Peyer's patch (tissue), 4 donors: ENCODE results near the gene KRT83. TPM values are rescaled to one million over a fixed set of nuclear protein-coding genes. Genes with fewer than 3 reads are reported as not detected.

Experiments
- DNase-seq, 3 donors: peaks; one replicate each; pipeline ENCODE4 v3.0.0-alpha.2; 2017 to 2019
- H3K27ac ChIP-seq, 4 donors: fragments of 200-600 bp; sonication (generic); one replicate each; pipeline ENCODE4 v1.5.1; 2016 to 2019
- H3K27me3 ChIP-seq, 2 donors: fragments of 200-600 bp; sonication (generic); one replicate each; pipeline ENCODE4 v1.5.1; 2019
- H3K36me3 ChIP-seq, 3 donors: fragments of 200-600 bp; sonication (generic); one replicate each; pipeline ENCODE4 v1.5.1; 2016 to 2019
- H3K4me1 ChIP-seq, 4 donors: fragments of 200-600 bp; sonication (generic); one replicate each; pipeline ENCODE4 v1.5.1; 2016 to 2019
- H3K4me3 ChIP-seq, 4 donors: fragments of 200-600 bp; sonication (generic); 1 replicate in 3 of 4; 2 replicates in 1 of 4; pipeline ENCODE4 v1.5.1; 2016 to 2019; ENCODE audit warnings: mild to moderate bottlenecking in 1 of 4
- H3K9me3 ChIP-seq, 4 donors: fragments of 200-600 bp; sonication (generic); one replicate each; pipeline ENCODE4 v1.5.1; 2016 to 2019; ENCODE audit warnings: mild to moderate bottlenecking in 1 of 4
- CTCF ChIP-seq, 6 experiments: fragments of 450-650 bp in 4 of 6; fragments of 200-600 bp in 2 of 6; sonication (generic) in 1 of 6; IDR thresholded peaks; one replicate each; pipeline ENCODE4 v1.5.1; 2017 to 2019; ENCODE audit warnings: antibody characterized with exemption in 6 of 6, mild to moderate bottlenecking in 3 of 6, moderate library complexity in 1 of 6
- POLR2A ChIP-seq, 2 donors: fragments of 450-650 bp; IDR thresholded peaks; one replicate each; pipeline ENCODE4 v1.5.1; 2017; ENCODE audit warnings: antibody characterized with exemption in 2 of 2, mild to moderate bottlenecking in 2 of 2, moderate library complexity in 2 of 2
- total RNA-seq, 4 donors: library from RNA; depleted of rRNA; stranded (reverse); fragments of >200 nt; gene quantifications; one replicate each; pipeline ENCODE4 v1.1.0, GENCODE V29; 2016

Gene KRT83
- total RNA-seq, 4 donors from 2014 or later: not detected

GRCh38 chr12:52279422-52280318, 41.5 kb downstream of the KRT83 start:
- TF ChIP-seq POLR2A (IDR thresholded peaks at IDR 0.05) (no peak), CTCF (IDR thresholded peaks at IDR 0.05) (no peak)
- Histone ChIP-seq H3K27me3 (no peaks in the 10 kb centered on the region), H3K4me3 (no peak overlapping the region), H3K9me3 (no peaks in the 10 kb centered on the region), H3K4me1 (peaks cover 0 to 16% (median 0%) of the 10 kb centered on the region in 4 donors), H3K27ac (peak overlapping the region in 1 of 4 donors; percentile 68), H3K36me3 (no peaks in the 10 kb centered on the region)
- peak in 1 of 3 donors; percentile 34 for DNase-seq

GRCh38 chr12:52278575-52279421, 42.4 kb downstream of the KRT83 start:
- peak overlapping the region in 1 of 4 donors; percentile 23 for H3K4me3 ChIP-seq
- no peaks in the 10 kb centered on the region for H3K9me3 ChIP-seq
- H3K36me3 ChIP-seq: no peaks in the 10 kb centered on the region
- DNase-seq: peak; percentile 34 to 85 (median 80)
- TF ChIP-seq POLR2A (IDR thresholded peaks at IDR 0.05): no peak
- peak; percentile 66 to 92 (median 87) for TF ChIP-seq CTCF (IDR thresholded peaks at IDR 0.05)
- no peaks in the 10 kb centered on the region for H3K27me3 ChIP-seq
- peaks cover 0 to 16% (median 0%) of the 10 kb centered on the region in 4 donors for H3K4me1 ChIP-seq
- H3K27ac ChIP-seq: peak overlapping the region in 1 of 4 donors; percentile 68

GRCh38 chr12:52277486-52278245, 43.5 kb downstream of the KRT83 start:
- H3K27ac ChIP-seq: no peak overlapping the region
- H3K4me3 ChIP-seq: no peak overlapping the region
- peak in 1 of 3 donors; percentile 34 for DNase-seq
- peaks cover 0 to 16% (median 0%) of the 10 kb centered on the region in 4 donors for H3K4me1 ChIP-seq
- no peaks in the 10 kb centered on the region for H3K27me3 ChIP-seq
- no peaks in the 10 kb centered on the region for H3K9me3 ChIP-seq
- TF ChIP-seq POLR2A (IDR thresholded peaks at IDR 0.05) (no peak), CTCF (IDR thresholded peaks at IDR 0.05) (no peak)
- H3K36me3 ChIP-seq: no peaks in the 10 kb centered on the region

GRCh38 chr12:52275686-52276085, 45.5 kb downstream of the KRT83 start:
- Histone ChIP-seq H3K4me3 (no peak overlapping the region), H3K4me1 (peaks cover 0 to 15% (median 0%) of the 10 kb centered on the region in 4 donors), H3K27me3 (no peaks in the 10 kb centered on the region), H3K27ac (no peak overlapping the region), H3K36me3 (no peaks in the 10 kb centered on the region), H3K9me3 (no peaks in the 10 kb centered on the region)
- TF ChIP-seq POLR2A (IDR thresholded peaks at IDR 0.05) (no peak), CTCF (IDR thresholded peaks at IDR 0.05) (no peak)
- peak in 1 of 3 donors; percentile 32 for DNase-seq

- no peak within 1 kb of the TSS for H3K27ac ChIP-seq
- TF ChIP-seq CTCF (IDR thresholded peaks at IDR 0.05): no peak
- no peak for TF ChIP-seq POLR2A (IDR thresholded peaks at IDR 0.05)
- no peak within 1 kb of the TSS for H3K4me3 ChIP-seq
- DNase-seq: peak in 1 of 3 donors; percentile 10
- no peaks in the 10 kb centered on the region for H3K36me3 ChIP-seq
- H3K4me1 ChIP-seq: peaks cover 0 to 6% (median 0%) of the 10 kb centered on the region in 4 donors
- H3K9me3 ChIP-seq: no peaks in the 10 kb centered on the region
- no peaks in the 10 kb centered on the region for H3K27me3 ChIP-seq
Measured at GRCh38 chr12:52274521-52275120, 46.6 kb downstream of the KRT83 start, which contains the start of gene KRT86. Gene KRT86 (plus strand): TSS chr12:52274645. CDS start chr12:52301917, 27,272 bp downstream.
